Transverse colon (tissue), 4 donors: ENCODE results near the gene COL24A1. TPM values are rescaled to one million over a fixed set of nuclear protein-coding genes. Genes with fewer than 3 reads are reported as not detected.

Experiments used
- DNase-seq: peaks from one replicate; pipeline ENCODE4 v3.0.0-alpha.2; 2019
- H3K27ac ChIP-seq, 4 donors: fragments of 200-600 bp; sonication (generic); 2 replicates each; pipeline ENCODE4 v1.5.1; 2016 to 2018; ENCODE audit warnings: inconsistent platforms in 4 of 4
- H3K27me3 ChIP-seq: fragments of 200-600 bp; sonication (generic); 2 replicates; pipeline ENCODE4 v1.5.1; 2017; ENCODE audit warnings: inconsistent platforms
- H3K36me3 ChIP-seq, 4 donors: fragments of 200-600 bp; sonication (generic); 2 replicates each; pipeline ENCODE4 v1.5.1; 2017 to 2019; ENCODE audit warnings: inconsistent platforms in 4 of 4
- H3K4me1 ChIP-seq, 4 donors: fragments of 200-600 bp; sonication (generic); 2 replicates each; pipeline ENCODE4 v1.5.1; 2017 to 2020; ENCODE audit warnings: inconsistent platforms in 4 of 4
- H3K4me3 ChIP-seq, 4 donors: fragments of 200-600 bp; sonication (generic); 1 replicate in 1 of 4; 2 replicates in 3 of 4; pipeline versions ENCODE4 v1.5.1 to v1.6.1; 2017 to 2019; ENCODE audit warnings: inconsistent platforms in 4 of 4
- H3K9me3 ChIP-seq, 2 donors: fragments of 200-600 bp; sonication (generic); 2 replicates each; pipeline ENCODE4 v1.5.1; 2017 to 2019; ENCODE audit warnings: inconsistent platforms in 2 of 2
- CTCF ChIP-seq, 5 experiments: fragments of 200-600 bp in 3 of 5; fragments of 450-650 bp in 2 of 5; sonication (generic) in 3 of 5; IDR thresholded peaks; 1 replicate in 2 of 5; 2 replicates in 3 of 5; pipeline ENCODE4 v1.5.1; 2016 to 2017; ENCODE audit warnings: antibody characterized with exemption in 5 of 5, inconsistent platforms in 3 of 5, mild to moderate bottlenecking in 2 of 5, moderate library complexity in 1 of 5
- EP300 ChIP-seq: sonication (generic); formaldehyde crosslinking; IDR thresholded peaks from one replicate; pipeline ENCODE4 v1.6.1; 2017; ENCODE audit warnings: antibody characterized with exemption, low read depth
- POLR2A ChIP-seq: fragments of 450-650 bp; IDR thresholded peaks from one replicate; pipeline ENCODE4 v1.6.1; 2016; ENCODE audit warnings: antibody characterized with exemption, mild to moderate bottlenecking, moderate library complexity
- POLR2AphosphoS5 ChIP-seq, 3 donors: sonication (generic); formaldehyde crosslinking; IDR thresholded peaks; one replicate each; pipeline ENCODE4 v1.6.1; 2016; ENCODE audit warnings: antibody characterized with exemption in 3 of 3
- WGBS, 2 donors: methylation state at CpG; one replicate each; pipeline ENCODE4 v1.1.5; 2018; ENCODE audit warnings: low coverage in 1 of 2; 5-methylcytosine and 5-hydroxymethylcytosine counted together
- in situ Hi-C, 4 donors: fragments of 200-750 bp; cut with MboI; loops; one replicate each; pipeline versions ENCODE4 v1.15.0 to v1.15.1; 2017; ENCODE audit warnings: low sequenced_read_pairs in 3 of 4, low pct_ligation_motif_present in 1 of 4, low pct_unique_long_range_greater_than_20kb in 1 of 4
- intact Hi-C: fragments of 100-400 bp; cut with DNase I; formaldehyde crosslinking; loops from one replicate; pipeline ENCODE4 v1.15.1; 2023; ENCODE audit warnings: low total_unique reads
- total RNA-seq, 4 donors: library from RNA; depleted of rRNA; stranded (reverse); fragments of >200 nt; gene quantifications; one replicate each; pipeline ENCODE4 v1.1.0, GENCODE V29; 2016

Gene COL24A1
- total RNA-seq, 4 donors from 2014 or later = 0.68 to 1.2 (median 0.93) TPM

GRCh38 chr1:86140281-86140880 is 16.2 kb downstream of the COL24A1 start:
- intact Hi-C loops = no loop called here
- TF ChIP-seq POLR2AphosphoS5 (IDR thresholded peaks at IDR 0.05) (no peak), POLR2A (no peak), EP300 (no peak)

GRCh38 chr1:86138746-86139145 is 17.8 kb downstream of the COL24A1 start:
- WGBS, 2 donors = 53 to 56% methylated on average over 3 of the region's 3 CpGs
- no peak for TF ChIP-seq POLR2A
- TF ChIP-seq EP300 = no peak
- TF ChIP-seq CTCF (IDR thresholded peaks at IDR 0.05) = no peak
- TF ChIP-seq POLR2AphosphoS5 (IDR thresholded peaks at IDR 0.05) = no peak

More at GRCh38 chr1:86140281-86140880, 16.2 kb downstream of the COL24A1 start:
- Histone ChIP-seq H3K9me3 (no peaks in the 10 kb centered on the region), H3K4me3 (no peak overlapping the region), H3K27ac (no peak overlapping the region), H3K4me1 (no peaks in the 10 kb centered on the region), H3K27me3 (no peaks in the 10 kb centered on the region), H3K36me3 (no peaks in the 10 kb centered on the region)
- in situ Hi-C loops = no loop called here
- 46% methylated on average over 3 of the region's 3 CpGs for WGBS, 2 donors
- no peak for DNase-seq

GRCh38 chr1:86137436-86137835 is 19.1 kb downstream of the COL24A1 start:
- TF ChIP-seq POLR2AphosphoS5 (IDR thresholded peaks at IDR 0.05) (no peak), EP300 (no peak), POLR2A (no peak), CTCF (IDR thresholded peaks at IDR 0.05) (no peak)
- Histone ChIP-seq H3K9me3 (no peaks in the 10 kb centered on the region), H3K27me3 (no peaks in the 10 kb centered on the region), H3K27ac (no peak overlapping the region), H3K4me1 (no peaks in the 10 kb centered on the region), H3K4me3 (no peak overlapping the region), H3K36me3 (no peaks in the 10 kb centered on the region)
- DNase-seq = no peak
- intact Hi-C loops (no loop called here), in situ Hi-C loops (no loop called here)
- WGBS, 2 donors = 13 to 33% methylated on average over 1 of the region's 1 CpG

More at GRCh38 chr1:86138746-86139145, 17.8 kb downstream of the COL24A1 start:
- Histone ChIP-seq H3K27me3 (no peaks in the 10 kb centered on the region), H3K4me3 (no peak overlapping the region), H3K4me1 (no peaks in the 10 kb centered on the region), H3K36me3 (no peaks in the 10 kb centered on the region), H3K9me3 (no peaks in the 10 kb centered on the region), H3K27ac (no peak overlapping the region)
- intact Hi-C loops (no loop called here), in situ Hi-C loops (no loop called here)
- DNase-seq = no peak

GRCh38 chr1:86119214-86119764 is 37.3 kb downstream of the COL24A1 start:
- in situ Hi-C loops = no loop called here
- no peak for TF ChIP-seq CTCF (IDR thresholded peaks at IDR 0.05)
- no peak for TF ChIP-seq POLR2A
- no peak for TF ChIP-seq EP300
- no peak for TF ChIP-seq POLR2AphosphoS5 (IDR thresholded peaks at IDR 0.05)

More at GRCh38 chr1:86119214-86119764, 37.3 kb downstream of the COL24A1 start:
- Histone ChIP-seq H3K27me3 (no peaks in the 10 kb centered on the region), H3K4me3 (no peak overlapping the region), H3K27ac (no peak overlapping the region), H3K4me1 (no peaks in the 10 kb centered on the region), H3K36me3 (no peaks in the 10 kb centered on the region), H3K9me3 (peaks cover 0 to 4% of the 10 kb centered on the region in 2 donors)
- intact Hi-C loops = no loop called here
- 87 to 91% methylated on average over 3 of the region's 3 CpGs for WGBS, 2 donors
- no peak for DNase-seq
